SK-N-MC (cell line): ENCODE results near the gene AFF1.

ENCODE experiments used
- EZH2 ChIP-seq: fragments of 200-600 bp; sonication (generic); IDR thresholded peaks from one replicate; pipeline ENCODE4 v1.6.1; 2017; ENCODE audit warnings: antibody characterized with exemption
- FOXP2 ChIP-seq: optimal IDR thresholded peaks from 2 replicates; pipeline ENCODE3; 2011; ENCODE audit warnings: mild to moderate bottlenecking, moderate library complexity; ENCODE audit not compliant: insufficient read depth; ENCODE audit errors: extremely low read length, control extremely low read depth
- POLR2AphosphoS5 ChIP-seq: IDR thresholded peaks from 2 replicates; pipeline ENCODE4 v1.6.1; 2012; ENCODE audit warnings: mild to moderate bottlenecking, low read depth, low read length, borderline replicate concordance

- TF ChIP-seq EZH2 (no peak), POLR2AphosphoS5 (no peak), FOXP2 (no peak)
Observed at GRCh38 chr4:86910820-86911684, 23.8 kb upstream of the AFF1 start.
